ENCODE results near the gene PPP2R5C. TPM values are rescaled to one million over a fixed set of nuclear protein-coding genes. Genes with fewer than 3 reads are reported as not detected.

The PPP2R5C gene
- total and polyA plus RNA-seq, 8 donors, result 103 to 176 (median 112) TPM

- peak overlapping the region in 1 of 2 donors; percentile 35 for H3K27ac ChIP-seq
- DNase-seq, result peak in 1 of 4 donors; percentile 36
- intact Hi-C loops (cut with DNase I), result no loop called here
Observed at GRCh38 chr14:101815994-101816393, 54.5 kb downstream of the PPP2R5C start.

GRCh38 chr14:101817501-101818001, 56.0 kb downstream of the PPP2R5C start:
- no peaks in the 10 kb centered on the region for H3K27me3 ChIP-seq
- no peak for DNase-seq

More at GRCh38 chr14:101815994-101816393, 54.5 kb downstream of the PPP2R5C start:
- no peak overlapping the region for H3K4me3 ChIP-seq
- H3K4me1 ChIP-seq, result peaks cover 13 to 47% of the 10 kb centered on the region in 2 donors
- H3K9me3 ChIP-seq, result no peaks in the 10 kb centered on the region
- TF ChIP-seq CTCF (IDR thresholded peaks at IDR 0.05), result no peak
- H3K36me3 ChIP-seq, result peaks cover 0 to 12% of the 10 kb centered on the region in 2 donors
- no peaks in the 10 kb centered on the region for H3K27me3 ChIP-seq
- no peak for ATAC-seq

GRCh38 chr14:101819251-101819990, 57.9 kb downstream of the PPP2R5C start:
- DNase-seq (no peak), ATAC-seq (no peak)
- Histone ChIP-seq H3K4me3 (no peak overlapping the region), H3K27ac (peak overlapping the region in 1 of 2 donors; percentile 67), H3K36me3 (peaks cover 0 to 12% of the 10 kb centered on the region in 2 donors), H3K27me3 (no peaks in the 10 kb centered on the region), H3K9me3 (no peaks in the 10 kb centered on the region), H3K4me1 (peaks cover 12 to 37% of the 10 kb centered on the region in 2 donors)
- TF ChIP-seq CTCF (IDR thresholded peaks at IDR 0.05), result no peak
- intact Hi-C loops (cut with DNase I), result no loop called here

More at GRCh38 chr14:101817501-101818001, 56.0 kb downstream of the PPP2R5C start:
- Histone ChIP-seq H3K36me3 (peaks cover 0 to 12% of the 10 kb centered on the region in 2 donors), H3K27ac (peak overlapping the region in 1 of 2 donors; percentile 13), H3K4me3 (no peak overlapping the region), H3K9me3 (no peaks in the 10 kb centered on the region), H3K4me1 (peaks cover 7 to 37% of the 10 kb centered on the region in 2 donors)
- no peak for ATAC-seq
- TF ChIP-seq CTCF (IDR thresholded peaks at IDR 0.05), result no peak
- intact Hi-C loops (cut with DNase I), result no loop called here

GRCh38 chr14:101820283-101820798, 58.8 kb downstream of the PPP2R5C start:
- no peak for ATAC-seq
- H3K27ac ChIP-seq, result peak overlapping the region; percentile 15 to 67
- intact Hi-C loops (cut with DNase I), result no loop called here

More at GRCh38 chr14:101820283-101820798, 58.8 kb downstream of the PPP2R5C start:
- no peaks in the 10 kb centered on the region for H3K27me3 ChIP-seq
- no peaks in the 10 kb centered on the region for H3K9me3 ChIP-seq
- peaks cover 17 to 41% of the 10 kb centered on the region in 2 donors for H3K4me1 ChIP-seq
- no peak for DNase-seq
- no peak overlapping the region for H3K4me3 ChIP-seq
- TF ChIP-seq CTCF (IDR thresholded peaks at IDR 0.05), result no peak
- H3K36me3 ChIP-seq, result peaks cover 0 to 12% of the 10 kb centered on the region in 2 donors

Data from left lung (tissue), 10 donors.